ENCODE measurements around the gene XCL1. TPM values are rescaled to one million over a fixed set of nuclear protein-coding genes. Genes with fewer than 3 reads are reported as not detected.

Gene XCL1
- total RNA-seq, 1 experiment from 2014 or later: not detected

- no peak for ATAC-seq
- DNase-seq (ENCODE audit: low read depth, low spot score): no peak
- TF ChIP-seq POLR2AphosphoS5 (IDR thresholded peaks at IDR 0.05; ENCODE audit: low read depth, low read length) (no peak), SIN3A (IDR thresholded peaks at IDR 0.05; ENCODE audit: borderline replicate concordance, insufficient read depth, low read depth, low read length) (no peak), TCF7L2 (IDR thresholded peaks at IDR 0.05; ENCODE audit: low read depth, low read length) (no peak), REST (IDR thresholded peaks at IDR 0.05; ENCODE audit: insufficient read depth in 1 of 2, low read depth in 2 of 2, low read length in 1 of 2) (no peak), CTCF (IDR thresholded peaks at IDR 0.05) (no peak)
- POLR2A ChIA-PET: no interaction called here
- CTCF ChIA-PET: no interaction called here
- Histone ChIP-seq H3K27me3 (ENCODE audit: control insufficient read depth, insufficient read depth, low read length) (no peaks in the 10 kb centered on the region), H3K27ac (ENCODE audit: low read length) (no peak overlapping the region), H3K4me3 (ENCODE audit: low read depth in 2 of 2, low read length in 2 of 2) (no peak overlapping the region), H3K36me3 (ENCODE audit: control insufficient read depth, insufficient read depth, low read length) (no peaks in the 10 kb centered on the region), H3K4me1 (ENCODE audit: control insufficient read depth, insufficient read depth, low read length) (no peaks in the 10 kb centered on the region), H3K9me3 (ENCODE audit: control insufficient read depth, insufficient read depth, low read depth, low read length) (no peaks in the 10 kb centered on the region)
- no TSS peak for BruUV-seq (replicated peaks)
- intact Hi-C loops (cut with micrococcal nuclease; ENCODE audit: unreplicated experiment) (no loop called here), in situ Hi-C loops (cut with HindIII; ENCODE audit: low pct_unique_long_range_greater_than_20kb, low sequenced_read_pairs) (no loop called here)
Measured at GRCh38 chr1:168555508-168556046, 20.8 kb upstream of the XCL1 start.

- in situ Hi-C loops (cut with HindIII; ENCODE audit: low pct_unique_long_range_greater_than_20kb, low sequenced_read_pairs) (no loop called here), intact Hi-C loops (cut with micrococcal nuclease; ENCODE audit: unreplicated experiment) (no loop called here)
- no peak for ATAC-seq
- Histone ChIP-seq H3K9me3 (ENCODE audit: control insufficient read depth, insufficient read depth, low read depth, low read length) (no peaks in the 10 kb centered on the region), H3K27ac (ENCODE audit: low read length) (no peak overlapping the region), H3K4me3 (ENCODE audit: low read depth in 2 of 2, low read length in 2 of 2) (no peak overlapping the region), H3K4me1 (ENCODE audit: control insufficient read depth, insufficient read depth, low read length) (no peaks in the 10 kb centered on the region), H3K27me3 (ENCODE audit: control insufficient read depth, insufficient read depth, low read length) (no peaks in the 10 kb centered on the region), H3K36me3 (ENCODE audit: control insufficient read depth, insufficient read depth, low read length) (no peaks in the 10 kb centered on the region)
- BruUV-seq (replicated peaks): no TSS peak
- CTCF ChIA-PET: no interaction called here
- POLR2A ChIA-PET: no interaction called here
- DNase-seq (ENCODE audit: low read depth, low spot score): no peak
- TF ChIP-seq SIN3A (IDR thresholded peaks at IDR 0.05; ENCODE audit: borderline replicate concordance, insufficient read depth, low read depth, low read length): no peak
- TF ChIP-seq REST (IDR thresholded peaks at IDR 0.05; ENCODE audit: insufficient read depth in 1 of 2, low read depth in 2 of 2, low read length in 1 of 2): no peak
- no peak for TF ChIP-seq POLR2AphosphoS5 (IDR thresholded peaks at IDR 0.05; ENCODE audit: low read depth, low read length)
- TF ChIP-seq TCF7L2 (IDR thresholded peaks at IDR 0.05; ENCODE audit: low read depth, low read length): no peak
- no peak for TF ChIP-seq CTCF (IDR thresholded peaks at IDR 0.05)
Measured at GRCh38 chr1:168556647-168557046, 19.8 kb upstream of the XCL1 start.
